Measurements from ENCODE around the gene RINL.
"Not testable (repeated sequence)": the region's sequence is repeated elsewhere in the genome, so short reads cannot be mapped to it uniquely, and the experiment has no call there.

Gene RINL

DNA sequence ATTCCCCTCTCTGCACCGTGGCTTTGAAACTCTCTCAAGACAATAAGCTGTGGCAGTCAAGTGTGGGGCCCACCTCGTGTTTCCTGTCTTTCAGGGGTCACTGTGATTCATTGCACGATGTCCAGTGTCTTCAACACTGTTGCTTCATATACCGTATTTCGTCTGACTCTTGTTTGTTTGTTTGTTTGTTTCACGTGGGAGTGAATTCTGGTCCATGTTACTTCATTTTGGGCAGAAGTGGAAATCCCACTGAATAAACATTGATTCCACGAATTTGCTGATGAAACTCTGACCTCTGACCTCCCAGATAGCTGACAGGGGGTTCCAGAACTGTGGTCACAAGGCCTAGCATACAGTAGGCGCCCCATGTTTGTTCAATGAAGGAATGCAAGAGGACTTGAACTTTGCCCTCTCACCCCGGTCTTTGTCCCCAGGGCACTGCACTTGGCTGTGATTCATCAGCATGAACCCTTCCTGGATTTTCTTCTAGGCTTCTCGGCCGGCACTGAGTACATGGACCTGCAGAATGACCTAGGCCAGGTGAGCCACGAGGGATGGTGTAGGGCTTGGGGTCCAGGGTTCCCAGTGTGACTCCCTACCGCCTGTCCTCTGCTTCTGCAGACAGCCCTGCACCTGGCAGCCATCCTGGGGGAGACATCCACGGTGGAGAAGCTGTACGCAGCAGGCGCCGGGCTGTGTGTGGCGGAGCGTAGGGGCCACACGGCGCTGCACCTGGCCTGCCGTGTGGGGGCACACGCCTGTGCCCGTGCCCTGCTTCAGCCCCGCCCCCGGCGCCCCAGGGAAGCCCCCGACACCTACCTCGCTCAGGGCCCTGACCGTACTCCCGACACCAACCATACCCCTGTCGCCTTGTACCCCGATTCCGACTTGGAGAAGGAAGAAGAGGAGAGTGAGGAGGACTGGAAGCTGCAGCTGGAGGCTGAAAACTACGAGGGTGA, 26.8 kb upstream of the RINL start:
- no peak for DNase-seq

DNA sequence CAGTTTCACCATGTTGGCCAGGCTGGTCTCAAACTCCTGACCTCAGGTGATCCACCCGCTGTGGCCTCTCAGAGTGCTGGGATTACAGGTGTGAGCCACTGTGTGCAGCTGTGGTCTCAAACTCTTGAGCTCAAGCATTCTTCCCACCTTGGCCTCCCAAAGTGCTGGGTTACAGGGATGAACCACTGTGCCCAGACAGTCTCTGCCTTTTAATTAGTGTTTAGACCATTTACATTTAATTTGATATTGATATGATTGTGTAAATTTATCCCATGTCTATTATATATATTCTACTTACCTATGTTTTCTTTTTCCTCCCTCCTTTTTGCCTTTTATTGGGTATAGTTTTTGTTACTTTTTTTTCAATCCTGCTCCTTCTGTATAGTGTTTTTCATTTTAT, 23.6 kb upstream of the RINL start:
- DNase-seq, result no peak

DNA sequence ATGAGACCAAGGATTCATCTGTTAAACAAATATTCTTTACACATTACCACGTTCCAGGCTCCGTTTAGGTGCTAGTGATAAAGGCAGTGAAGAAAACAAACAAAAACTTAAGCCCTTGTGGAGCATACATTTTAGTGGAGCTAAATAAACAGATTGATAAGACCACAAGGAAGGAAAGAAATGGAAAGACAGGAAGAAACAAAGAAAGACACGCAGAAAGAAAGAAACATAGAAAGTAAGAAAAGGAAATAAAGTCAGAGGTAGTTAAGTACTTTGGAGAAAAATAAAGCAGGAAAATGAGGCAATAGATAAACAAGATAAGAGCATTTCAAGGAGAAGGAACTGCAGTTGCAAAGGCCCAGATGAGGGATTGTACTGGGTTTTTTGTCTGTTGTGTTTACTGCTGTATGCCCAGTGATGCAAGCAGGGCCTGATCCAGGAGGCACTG, 22.7 kb upstream of the RINL start:
- no peak for DNase-seq

DNA sequence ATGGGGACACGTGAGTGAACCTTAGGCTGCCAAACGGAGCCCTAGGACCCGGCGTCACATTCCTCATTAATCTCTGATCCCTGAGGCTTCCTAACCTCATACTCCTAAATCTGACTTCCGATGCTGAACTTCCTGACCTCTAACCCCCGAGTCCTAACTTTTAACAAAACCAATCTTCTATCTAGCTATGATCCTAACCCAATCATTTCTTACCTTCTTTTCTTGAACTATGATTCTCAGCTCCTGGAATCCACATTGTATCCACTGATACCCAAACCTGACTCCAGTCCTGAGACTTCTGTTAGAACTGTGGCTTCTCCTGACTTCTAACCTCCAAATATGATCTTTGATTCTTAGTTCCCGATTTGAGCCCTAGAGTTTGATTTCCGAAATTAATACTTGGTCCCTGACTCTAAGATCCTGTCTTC, 22.1 kb upstream of the RINL start:
- DNase-seq, result no peak

DNA sequence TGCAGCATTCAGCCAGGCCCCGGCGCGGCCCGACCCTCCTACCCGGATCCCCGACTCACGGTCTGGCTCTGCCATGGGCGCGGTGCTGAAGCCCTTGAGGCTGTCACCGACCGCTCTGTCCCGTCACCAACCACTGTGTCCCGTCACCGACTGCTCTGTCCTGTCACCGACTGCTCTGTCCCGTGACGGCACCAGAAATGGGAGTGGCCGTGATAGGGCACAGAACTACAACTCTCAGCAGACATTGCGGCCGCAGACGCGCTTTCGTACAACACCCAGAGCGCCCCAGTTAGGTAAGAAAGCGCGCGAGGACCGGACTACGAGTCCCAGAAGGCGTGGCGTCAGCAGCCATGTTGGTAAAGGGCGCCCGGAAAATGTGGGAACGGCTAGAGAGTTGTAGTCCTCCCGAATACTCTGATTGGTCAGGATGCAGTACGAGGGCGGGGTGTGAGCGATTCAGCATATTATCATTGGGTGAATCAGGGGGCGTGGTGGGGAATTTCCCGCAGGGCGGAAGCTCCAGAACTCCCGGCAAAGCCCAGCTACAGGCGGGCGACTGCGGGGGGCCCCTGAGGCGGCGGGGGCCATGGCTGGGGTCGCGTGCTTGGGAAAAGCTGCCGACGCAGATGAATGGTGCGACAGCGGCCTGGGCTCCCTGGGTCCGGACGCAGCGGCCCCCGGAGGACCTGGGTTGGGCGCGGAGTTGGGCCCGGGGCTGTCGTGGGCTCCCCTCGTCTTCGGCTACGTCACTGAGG, 21.5 kb upstream of the RINL start, which contains the start of the genes NFKBIB and SIRT2:
Gene NFKBIB, plus strand, starts transcription at position 523 of the 755 bp plus-strand sequence. Its CDS starts 64 bp downstream, at position 587.
Gene SIRT2, minus strand, starts transcription at position 172 of the 755 bp plus-strand sequence. Its CDS starts 97 bp downstream, at position 75.
- peak; percentile 99 for DNase-seq

DNA sequence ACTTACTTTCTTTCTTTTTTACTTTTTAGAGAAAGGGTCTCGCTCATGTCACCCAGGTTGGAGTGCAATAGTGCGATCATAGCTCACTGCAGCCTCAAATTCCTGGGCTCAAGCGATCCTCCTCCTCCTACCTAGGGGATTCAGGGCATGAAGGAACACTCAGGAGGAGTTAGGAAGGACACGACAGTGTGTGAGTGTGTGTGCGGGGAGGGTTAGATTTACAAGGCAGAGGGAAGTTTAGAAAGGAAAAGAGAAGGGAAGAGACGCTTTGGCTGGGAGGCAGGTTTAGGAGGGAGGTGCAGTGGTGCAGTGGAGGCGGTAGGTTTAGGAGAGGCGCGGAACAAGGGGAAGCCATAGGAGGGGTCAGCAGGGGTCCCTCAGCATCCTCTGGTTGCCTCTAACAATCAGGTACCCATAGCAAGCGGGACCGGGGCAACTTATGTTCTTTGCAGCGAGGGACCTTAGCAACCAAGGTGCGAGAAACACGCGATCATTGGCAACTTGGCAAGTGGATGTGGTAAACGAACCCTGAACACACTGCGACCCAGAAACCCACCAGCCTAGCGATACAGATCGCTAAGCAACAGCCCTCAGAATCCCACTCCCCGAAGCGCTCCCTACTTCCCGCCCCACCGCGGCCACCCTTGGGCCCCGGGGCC, 20.8 kb upstream of the RINL start:
- no peak for DNase-seq

DNA sequence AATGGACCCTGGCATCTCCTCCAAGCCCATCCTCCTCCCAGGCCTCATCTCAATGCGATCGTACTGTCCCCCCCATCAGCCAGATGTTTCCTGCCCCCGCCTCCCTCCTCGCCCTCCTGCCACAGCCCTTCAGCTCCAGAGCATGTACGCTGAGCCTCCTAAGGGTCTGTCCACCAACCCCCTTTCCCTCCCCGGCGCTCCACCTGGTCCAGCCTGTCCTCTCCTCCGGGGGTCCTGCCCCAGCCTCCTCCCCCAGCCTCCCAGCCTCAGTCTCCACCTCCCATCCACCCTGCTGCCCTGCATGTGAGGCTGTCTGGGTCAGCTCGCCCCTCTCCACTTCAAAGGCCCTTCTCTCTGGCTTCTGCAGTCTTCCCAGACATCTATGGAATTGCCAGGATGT, 16.9 kb upstream of the RINL start:
- no peak for DNase-seq

DNA sequence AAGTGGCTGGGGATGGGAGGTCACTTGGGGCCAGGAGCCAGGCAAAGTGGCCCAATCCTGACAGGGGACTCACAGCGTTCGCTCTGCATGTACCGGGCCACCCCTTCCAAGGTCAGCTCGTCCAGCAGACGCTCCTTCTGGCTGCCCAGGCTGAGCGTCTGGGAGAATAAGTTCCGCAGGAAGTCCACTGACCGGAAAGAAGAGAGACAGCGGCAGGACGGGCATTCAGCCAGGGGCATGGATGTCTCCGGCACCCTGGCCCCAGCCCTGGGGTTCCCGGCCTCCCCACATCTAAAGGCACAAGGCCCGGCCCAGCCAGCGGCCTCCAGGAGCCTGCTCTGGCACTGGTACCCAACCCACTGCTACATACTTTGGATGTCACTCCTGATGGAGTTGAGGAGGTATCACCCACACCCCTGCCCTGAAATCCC, 15.3 kb upstream of the RINL start:
- DNase-seq, result no peak

DNA sequence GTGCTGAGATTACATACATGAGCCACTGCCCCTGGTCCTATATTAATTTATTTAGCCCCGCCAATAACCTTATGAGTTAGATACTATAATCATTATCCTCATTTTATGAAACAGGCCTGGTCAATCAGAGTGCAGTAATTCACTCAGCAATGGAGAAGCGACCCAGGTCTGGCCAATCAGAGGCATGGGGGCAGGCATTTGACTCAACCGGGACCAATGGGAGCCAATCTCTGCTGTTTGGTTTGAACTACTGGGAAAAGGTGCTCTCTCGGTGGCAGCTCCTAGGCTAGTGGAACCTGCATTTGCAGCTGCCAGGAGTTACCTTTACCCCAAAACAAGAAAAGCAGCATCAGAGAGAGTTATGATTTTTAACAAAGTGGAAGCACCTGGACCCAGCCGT, 14.8 kb upstream of the RINL start:
- DNase-seq, result no peak

DNA sequence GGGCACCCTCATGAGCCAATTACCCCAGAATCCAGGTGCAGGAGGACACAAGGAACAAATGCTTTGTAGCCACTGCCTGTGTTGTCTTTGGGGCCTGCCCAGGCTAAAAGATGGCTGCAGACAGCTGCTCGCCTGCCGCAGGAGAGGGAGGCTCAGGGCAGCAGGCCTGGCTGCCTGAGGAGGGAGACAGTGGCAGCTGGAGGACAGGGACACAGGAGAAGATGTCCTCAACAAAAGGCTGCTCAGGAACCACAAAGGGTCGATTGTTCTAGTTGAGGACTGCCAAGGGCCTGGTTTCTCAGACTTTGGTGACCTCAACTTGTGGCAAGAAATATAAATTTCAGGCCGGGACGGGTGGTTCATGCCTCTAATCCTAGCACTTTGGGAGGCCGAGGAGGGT, 13.7 kb upstream of the RINL start:
- DNase-seq, result no peak

DNA sequence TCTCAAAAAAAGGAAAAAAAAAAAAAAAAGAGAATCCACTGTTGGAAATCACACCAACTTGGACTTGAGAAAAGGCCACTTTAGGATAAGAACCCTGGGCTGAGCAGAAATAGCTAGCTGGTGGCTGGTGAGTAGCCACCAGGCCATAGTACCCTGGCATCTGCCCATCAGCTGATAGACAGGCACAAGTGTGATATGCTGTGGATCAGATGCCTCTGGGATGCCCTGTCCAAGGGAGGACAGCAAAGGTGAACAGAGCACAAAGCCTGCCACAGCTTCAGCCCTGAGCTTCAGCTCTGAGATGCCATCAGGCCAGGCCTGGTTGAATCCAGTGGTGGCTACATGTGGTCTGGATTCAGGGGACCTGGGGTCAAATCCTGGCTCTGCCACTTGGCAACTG, 12.6 kb upstream of the RINL start:
- no peak for DNase-seq

DNA sequence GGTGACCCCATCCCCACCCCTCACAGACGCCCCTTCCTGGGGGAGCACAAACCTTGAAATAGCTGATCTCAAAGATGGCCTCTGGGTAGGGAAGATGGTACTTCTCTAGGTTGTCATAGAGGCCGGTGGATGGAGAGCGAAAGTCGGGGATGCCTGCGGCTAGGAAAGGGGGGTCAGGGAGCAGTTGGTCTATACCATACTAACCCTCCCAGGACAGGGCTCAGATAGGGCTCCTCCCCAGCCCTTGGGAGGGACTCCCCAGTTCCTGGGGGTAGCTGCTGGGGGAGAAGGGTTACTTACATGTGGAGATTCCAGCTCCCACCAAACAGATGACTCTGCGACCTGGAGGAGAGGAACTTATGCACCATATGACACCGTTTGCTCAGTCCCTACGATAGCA, 11.7 kb upstream of the RINL start:
- DNase-seq, result no peak

DNA sequence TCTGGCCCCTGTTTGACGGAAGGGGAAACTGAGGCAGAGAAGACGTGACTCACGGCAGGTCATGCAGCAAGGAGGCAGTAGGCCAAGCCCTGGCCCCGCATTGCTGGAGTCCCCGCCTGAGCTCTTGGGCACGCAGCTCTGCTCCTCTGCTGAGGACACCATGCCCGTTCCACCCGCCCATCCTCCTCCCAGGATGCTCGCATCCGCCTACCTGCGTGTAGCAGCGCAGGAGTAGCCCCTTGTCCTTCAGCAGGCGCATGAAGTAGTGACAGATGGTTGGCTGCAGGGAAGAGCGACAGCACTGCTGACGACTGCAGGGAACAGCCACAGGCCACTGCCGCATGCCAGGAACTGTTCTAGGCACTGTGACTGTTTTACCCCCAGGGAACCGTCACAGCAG, 10.8 kb upstream of the RINL start:
- no peak for DNase-seq

DNA sequence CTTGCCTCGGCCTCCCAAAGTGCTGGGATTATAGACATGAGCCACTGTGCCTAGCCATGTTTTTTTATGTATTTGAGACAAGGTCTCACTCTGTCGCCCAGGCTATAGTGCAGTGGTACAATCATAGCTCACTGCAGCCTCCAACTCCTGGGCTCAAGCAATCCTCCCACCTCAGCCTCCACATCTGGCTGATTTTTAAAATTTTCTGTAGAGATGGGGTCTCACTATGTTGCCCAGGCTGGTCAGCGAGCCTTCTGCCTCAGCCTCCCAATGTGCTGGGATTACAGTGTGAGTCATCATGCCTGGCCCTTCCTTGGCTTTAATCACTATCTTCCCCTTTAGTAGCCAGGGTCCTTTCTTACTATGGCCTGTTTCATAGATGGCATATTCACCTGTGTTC, 6.6 kb upstream of the RINL start:
- not testable (repeated sequence) for DNase-seq

DNA sequence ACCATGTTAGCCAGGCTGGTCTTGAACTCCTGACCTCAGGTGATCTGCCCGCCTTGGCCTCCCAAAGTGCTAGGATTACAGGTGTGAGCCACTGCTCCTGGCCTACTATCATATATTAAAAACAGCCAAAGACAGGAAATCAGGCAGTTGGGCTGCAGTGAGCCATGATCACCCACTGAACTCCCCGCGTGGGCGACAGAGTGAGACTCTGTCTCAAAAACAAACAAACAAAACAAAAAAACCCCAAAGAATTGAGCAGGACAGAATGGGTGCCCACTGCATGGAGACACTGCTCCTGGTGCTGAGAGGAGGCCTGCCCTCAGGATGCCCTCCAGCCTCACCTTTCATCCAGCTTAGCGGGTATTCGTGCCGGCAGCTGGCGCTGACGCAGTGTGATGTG, 5.2 kb upstream of the RINL start:
- no peak for DNase-seq

DNA sequence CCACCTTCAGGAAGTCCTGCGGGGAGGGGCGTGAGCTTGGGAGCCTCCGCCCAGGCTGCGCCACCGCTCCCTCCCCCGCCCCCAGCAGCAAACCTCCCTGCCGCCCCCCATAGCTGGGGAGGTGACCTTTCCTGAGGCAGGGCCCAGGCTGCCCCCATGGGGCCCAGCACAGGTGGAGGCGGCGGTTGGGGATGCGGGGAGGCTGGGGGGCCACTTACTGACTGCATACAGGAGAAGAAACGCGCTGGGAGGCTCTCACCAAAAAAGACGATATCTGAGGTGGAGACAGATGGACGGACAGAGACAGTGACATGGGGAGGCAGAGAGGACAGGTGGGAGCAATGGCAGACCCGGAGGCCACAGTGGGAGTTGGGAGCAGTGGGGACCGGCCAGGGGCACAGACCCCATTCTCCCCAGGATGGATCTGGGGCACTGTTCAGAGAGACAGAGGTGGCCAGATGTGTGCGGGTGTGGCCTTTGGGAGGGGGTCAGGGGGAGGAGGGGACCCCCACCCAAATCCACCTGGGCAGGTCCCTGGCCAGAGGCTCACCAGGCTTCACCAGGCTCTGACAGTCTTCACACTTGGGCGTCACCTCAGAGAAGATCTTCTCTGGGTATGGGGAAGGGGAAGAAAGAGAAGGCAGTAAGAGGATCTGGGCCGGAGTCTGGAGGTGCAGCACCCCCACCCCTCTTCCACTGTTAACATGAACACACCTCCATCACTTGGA, 3.0 kb upstream of the RINL start:
- DNase-seq, result no peak

DNA sequence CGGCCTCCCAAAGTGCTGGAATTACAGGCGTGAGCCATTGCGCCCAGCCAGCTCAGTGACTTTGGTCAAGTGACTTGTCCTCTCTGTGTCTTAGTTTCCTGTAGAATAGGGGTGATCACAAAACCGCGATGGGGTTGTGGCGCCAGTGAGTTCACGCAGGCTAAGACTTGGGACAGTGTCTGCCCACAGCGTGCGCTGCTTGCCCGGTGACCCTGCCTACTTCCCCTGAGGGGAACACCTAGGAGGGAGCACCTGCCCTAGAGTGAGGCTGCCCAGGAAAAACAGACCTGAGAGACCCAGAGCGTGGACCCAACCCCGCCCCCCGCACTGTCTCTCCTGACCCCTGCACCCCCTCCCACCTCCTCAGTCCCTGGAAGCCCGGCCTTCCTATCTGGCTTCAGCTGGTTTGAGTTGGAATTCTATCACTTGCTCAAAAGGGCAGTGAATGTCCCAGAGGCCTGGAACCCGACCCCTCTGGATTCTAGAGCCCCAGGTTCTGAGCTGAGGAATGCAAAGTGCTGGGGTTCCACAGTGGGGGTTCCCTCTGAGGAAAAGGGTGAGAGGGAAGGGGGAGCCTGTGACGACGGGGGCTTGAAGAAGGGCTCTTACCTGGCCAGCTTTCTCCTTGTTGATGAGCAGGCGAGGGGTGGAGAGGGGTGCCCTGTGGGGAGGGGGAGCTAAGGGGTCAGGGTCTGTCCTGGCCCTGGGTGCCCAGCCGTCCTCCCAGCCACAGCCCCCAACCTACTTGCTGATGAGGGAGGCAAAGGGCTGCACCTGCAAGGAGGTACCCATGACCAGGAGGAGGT, 2.2 kb upstream of the RINL start:
- no peak for DNase-seq

DNA sequence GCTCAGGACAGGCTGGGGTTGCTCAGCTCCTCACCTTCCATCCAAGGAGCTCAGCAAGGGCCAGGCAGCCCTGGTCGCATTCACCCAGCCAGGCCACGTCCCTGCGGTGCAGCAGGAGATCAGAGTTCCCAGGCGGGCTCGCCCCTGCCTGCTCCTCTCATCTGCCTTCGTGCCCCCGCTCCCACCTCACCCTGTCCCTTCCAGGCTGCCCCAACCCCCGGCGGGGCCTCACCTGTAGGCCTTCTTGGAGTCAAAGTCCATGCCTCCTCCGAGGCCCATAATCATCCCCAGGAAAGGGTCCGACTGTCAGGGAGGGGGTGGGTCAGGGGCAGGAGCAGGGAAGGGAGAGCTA, 1.3 kb upstream of the RINL start:
- no peak for DNase-seq

DNA sequence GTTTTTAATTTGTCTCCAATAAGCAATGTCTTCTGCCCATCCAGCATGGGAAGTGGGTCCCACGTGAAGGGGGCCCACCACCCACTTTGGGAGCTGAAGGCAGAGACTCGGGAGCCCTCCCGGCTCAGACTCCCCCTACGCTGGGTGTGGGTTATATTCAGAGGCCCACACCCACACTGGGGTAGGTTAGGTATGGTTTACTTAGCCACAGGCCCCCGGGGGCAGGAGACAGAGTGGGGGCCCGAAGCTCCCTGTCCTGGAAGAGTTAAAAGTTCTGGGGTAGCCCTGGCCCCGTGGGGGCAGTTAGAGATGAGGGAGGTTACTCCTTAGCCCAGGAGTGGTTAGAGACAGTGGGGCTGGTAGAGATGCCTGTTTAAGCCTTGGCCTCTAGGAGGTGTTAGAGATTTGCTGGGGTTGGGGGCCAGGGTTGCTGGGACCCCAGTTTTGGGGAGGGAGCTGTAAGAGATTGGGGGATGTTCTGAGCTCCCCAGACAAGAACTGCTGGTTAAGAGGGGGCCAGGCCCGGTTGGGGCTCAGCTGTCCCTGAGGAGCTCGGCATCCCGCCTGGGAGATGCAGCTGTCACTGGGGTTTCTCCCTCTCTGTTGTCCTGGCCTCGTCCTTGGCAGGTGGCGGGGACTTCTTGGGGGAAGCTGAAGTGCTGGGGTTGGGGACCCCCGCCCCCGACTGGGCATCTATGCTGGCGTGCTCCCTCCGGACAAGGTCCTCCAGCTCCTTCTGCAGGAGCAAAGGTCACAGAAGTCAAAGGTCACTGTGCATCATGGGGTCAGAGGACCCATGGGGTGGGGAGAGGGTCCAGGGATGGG, 712 bp upstream of the RINL start:
- no peak for DNase-seq

DNA sequence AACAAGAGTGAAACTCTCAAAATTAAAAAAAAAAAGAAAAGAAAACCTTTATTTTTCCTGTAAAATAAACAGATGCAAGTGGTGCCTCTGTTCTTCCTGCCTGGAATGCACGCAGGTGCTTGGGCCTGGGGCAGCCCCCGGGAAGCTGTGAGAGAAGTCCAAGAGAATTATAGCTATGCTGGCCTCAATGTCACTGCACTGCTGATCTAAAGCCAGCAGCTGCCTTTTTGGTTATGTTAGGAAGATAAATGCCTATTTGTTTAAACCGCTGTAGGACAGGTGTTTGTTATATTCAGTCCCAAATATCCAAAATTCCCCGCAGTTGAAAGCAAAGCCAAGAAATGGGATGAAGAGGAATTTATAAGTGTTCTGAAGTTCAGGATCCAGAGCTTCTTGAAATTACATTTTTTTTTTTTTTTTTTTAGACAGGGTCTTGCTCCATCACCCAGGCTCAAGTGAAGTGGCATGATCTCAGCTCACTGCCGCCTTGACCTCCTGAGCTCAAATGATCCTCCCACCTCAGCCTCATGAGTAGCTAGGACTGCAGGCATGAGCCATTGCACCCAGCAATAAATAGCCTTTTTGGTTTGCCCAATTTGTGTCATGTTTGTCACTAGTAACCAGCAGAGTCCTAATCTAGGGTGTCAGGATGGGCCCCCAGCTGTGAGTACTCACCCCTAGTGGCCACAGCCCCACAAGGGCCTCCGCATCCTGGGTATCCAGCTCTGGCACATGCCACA, 2.2 kb downstream of the RINL start:
- DNase-seq, result no peak

Measured in effector CD8-positive, alpha-beta T cell (primary cell).